GM18868 (cell line): ENCODE data around the gene LIPI.
"Not testable (repeated sequence)": the region's sequence is repeated elsewhere in the genome, so short reads cannot be mapped to it uniquely, and the experiment has no call there.

ENCODE experiments used
- ATAC-seq: cut with Tn5 transposase; IDR thresholded peaks from one replicate; pipeline ENCODE4 v1.9.1; 2021; ENCODE audit warnings: mild to moderate bottlenecking, moderate library complexity; ENCODE audit not compliant: unreplicated experiment

LIPI gene

DNA sequence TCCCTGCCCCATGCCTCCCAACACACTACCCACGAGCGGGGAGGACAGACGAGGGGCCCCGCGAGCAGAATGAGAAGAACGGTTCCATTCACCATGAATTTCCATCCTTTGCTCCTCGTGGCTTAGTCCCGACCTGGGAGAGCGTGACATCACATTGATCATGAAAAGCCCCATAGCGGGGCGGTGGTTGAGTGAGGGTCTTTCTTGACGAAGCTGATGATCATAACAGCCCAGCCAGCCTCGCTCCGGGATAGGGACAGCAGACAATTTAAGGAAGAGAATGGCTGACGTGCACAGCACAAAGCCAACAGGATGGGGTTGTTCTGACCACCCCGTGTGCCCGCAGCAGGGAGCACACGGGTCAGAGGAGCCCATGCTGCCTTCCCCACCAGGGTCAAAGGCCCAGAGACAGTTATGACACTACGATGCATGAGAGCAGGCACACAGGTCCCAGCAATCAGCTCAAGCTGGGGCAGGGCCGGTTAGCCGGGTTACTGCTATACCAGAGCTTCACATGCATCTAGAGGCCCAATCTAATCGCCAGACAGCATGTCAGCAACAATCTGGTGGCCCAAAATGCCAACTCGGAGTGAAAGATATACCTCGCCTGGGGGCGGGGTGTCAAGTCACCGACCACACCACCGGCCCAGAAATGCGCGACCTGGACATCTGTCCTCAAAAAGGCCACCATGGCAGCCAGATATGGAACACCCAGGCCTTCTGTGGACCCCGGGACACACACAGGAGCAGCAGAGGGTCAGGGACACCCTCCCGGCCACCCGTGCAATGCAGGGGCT lies 135.2 kb downstream of the LIPI start:
- ATAC-seq = no peak

DNA sequence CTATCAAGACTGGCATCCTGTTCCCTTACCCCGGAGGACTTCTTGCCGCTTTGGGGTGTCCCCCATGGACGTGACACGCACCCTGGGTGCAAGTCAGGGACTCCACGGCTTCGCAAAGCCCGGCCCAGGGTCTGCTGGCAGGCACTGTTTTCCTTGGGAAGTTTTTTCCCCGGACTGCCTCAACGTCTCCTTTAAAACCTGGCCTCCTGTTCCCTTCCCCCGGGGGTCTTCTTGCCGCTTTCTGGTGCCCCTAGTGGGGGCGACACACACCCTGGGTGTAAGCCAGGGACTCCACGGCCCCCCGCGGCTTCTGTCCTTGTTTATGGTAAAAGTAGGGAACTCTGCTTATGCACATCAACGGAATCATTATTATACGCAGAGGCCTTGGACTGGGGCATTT lies 136.6 kb downstream of the LIPI start:
- no peak for ATAC-seq

DNA sequence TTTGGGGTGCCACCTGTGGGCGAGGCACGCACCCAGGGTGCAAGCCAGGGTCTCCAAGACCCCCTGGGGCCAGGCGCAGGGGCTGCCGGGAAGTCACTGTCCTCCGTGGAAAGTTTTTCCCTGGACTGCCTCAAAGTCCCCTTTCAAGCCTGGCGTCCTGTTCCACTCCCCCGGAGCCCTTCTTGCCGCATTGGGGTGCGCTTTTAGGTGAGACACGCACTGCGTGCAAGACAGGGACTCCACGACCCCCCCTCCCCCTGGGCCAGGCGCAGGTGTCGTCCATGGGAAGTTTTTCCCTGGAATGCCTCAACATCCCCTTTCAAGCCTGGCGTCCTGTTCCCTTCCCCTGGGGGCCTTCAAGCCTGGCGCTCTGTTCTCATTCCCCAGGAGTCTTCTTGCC lies 137.1 kb downstream of the LIPI start:
- no peak for ATAC-seq

DNA sequence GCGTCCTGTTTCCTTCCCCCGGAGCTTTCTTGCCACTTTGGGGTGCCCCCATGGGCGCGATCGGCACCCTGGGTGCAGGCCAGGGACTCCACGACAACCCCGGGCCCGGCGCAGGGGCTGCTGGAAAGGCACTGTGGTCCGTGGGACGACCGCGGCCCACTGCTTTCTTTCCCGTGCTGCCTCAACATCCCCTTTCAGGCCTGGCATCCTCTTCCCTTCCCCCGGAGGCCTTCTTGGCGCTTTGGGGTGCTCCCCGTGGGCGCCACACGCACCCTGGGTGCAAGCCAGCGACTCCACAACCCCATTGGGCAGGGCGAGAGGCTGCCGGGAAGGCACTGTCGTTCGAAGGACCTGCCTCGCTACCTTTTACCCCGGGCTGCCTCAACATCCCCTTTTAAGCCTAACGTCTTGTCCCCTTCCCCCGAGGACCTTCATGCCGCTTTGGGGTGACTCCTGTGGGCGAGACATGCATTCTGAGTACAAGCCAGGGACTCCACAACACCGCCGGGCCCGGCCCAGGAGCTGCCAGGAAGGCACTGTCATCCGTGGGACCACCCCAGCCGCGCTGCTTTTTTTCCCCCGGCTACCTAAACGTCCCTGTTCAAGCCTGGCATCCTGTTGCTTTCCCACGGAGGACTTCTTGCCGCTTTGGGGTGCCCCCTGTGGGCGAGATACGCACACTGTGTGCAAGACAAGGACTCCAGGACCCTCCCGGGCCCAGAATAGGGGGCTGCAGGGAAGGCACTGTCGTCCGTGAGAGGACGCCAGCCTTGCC lies 137.8 kb downstream of the LIPI start:
- ATAC-seq = no peak

DNA sequence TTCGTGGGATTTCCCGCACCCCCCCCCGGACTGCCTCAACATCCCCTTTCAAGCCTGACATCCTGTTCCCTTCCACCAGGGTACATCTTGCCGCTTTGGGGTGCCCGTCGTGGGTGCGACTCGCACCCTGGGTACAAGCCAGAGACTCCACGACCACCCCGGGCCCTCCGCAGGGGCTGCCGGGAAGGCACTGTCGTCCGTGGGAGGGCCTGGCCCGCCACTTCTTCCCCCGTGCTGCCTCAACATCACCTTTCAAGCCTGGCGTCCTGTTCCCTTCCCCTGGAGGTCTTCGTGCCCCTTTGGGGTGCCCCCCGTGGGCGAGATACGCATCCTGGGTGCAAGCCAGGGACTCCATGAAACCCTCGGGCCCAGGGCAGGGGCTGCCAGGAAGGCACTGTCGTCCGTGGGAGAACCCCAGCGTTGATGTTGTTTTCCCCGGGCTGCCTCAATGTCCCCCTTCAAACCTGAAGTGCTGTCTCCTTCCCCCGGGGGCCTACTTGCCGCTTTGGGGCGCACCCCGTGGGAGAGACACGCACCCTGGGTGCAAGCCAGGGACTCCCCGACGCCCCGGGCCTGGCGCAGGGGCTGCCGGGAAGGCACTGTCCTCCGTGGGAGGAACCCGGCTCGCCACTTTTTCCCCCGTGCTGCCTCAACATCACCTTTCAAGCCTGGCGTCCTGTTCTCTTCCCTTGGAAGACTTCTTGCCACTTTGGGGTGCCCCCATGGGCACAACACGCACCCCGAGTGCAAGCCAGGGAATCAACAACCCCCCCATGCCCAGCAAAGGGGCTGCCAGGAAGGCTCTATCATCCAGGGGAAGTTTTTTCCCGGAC lies 138.6 kb downstream of the LIPI start:
- no peak for ATAC-seq

DNA sequence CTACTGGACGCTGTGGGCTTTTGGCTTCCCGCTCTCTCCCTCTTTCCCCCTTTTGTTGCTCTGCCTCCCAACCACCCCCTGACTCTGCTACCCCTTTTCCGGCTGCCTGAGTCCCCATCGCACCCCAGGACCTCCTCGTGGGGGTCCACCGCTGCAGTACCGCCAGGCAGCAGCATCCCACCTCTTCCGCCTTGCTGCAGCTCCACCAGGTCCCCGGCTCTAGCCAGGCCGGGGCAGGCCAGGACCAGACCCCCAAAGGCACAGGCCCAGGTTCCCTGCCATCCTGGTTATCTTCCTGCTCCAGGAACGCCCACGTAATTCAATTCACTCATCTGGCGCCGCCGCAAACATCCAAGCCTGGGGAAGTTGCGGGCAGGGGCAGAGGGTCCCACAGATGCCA lies 139.8 kb downstream of the LIPI start:
- ATAC-seq = no peak

DNA sequence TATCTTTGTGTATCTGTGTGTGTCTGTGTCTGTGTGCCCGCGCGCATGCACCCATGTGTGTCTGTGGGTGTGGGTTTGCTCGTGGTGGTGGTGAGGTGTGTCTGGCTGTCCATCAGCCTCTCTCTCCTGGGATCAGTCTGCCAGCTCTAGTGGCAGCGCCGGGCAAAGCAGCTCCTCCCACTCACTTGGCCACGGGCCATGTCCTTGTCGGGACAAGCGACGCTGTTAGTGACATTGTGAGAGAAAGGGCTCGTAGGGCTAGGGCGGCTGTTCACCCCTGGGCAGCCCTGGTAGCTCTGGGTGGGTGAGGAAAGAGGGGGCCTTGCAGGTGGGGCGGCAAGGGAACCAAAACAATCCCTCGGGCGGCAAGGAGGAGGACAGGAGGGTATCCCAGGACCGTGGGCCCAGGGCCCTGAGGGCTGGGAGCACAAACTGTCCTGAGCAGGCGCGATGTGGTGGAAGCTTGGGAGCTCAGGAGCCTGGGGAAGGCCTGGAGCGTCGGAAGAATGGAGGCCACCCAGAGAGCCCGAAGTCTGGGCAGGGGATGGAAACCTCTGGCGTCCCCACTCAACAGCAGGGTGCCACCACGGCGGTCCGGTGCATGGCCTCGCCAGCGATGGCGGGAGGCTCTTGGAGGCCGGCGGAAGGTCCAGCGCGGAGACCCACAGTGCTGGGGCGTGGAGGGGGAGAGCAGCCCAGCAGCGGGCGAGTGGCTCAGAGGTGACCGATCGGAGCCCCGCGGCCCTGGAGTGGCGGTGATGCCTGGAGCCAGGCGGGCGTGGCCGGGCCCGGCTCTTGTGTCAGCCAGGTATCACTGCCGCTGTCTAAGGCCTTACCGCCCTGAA lies 140.5 kb downstream of the LIPI start:
- ATAC-seq = no peak

DNA sequence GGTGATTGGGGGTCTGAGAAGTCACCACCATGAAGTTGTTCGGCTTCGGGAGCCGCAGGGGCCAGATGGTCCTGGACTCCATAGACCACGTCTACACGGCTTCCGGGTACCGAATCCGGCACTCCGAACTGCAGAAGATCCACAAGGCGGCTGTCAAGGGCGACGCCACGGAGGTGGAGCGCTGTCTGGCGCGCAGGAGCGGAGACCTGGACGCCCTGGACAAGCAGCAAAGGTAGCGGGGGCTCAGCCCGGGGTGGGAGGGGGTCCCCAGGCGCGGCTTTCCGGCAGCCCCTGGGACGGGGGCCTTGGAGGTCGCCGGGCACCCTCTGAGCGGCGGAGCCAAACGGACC lies 146.5 kb downstream of the LIPI start:
- ATAC-seq = no peak

DNA sequence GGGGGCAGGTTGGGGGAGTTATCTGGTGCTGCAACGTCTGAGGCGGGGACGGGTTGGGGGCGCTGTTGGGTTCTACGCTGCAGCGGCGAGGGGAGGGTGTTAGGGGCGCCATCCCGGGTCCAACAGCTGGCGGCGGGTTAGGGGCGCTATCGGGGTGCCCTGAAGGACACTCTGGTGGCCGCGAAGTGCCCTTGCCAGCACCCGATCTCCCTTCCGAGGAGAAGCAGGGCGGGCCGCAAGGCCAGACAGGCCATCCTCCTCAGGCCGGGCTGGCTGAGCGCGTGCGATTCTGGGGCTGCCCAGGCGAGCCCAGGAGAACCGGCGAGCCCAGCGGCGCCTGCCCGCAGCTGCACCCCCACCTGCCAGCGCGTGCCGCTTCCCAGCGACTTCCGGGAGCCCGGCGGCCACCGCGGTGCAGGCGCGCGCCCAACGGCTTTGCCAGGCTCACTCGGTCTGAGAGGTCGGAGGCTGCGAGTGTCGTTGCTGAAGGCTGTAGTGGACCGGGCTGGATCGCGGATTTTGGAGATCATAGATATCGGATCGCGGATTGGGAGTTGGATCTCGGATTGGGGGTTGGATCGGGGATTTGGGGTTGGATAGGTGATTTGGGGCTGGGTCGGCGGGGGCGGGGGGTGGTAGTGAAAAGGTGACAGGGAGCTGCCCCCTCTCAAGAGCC lies 147.0 kb downstream of the LIPI start:
- ATAC-seq = not testable (repeated sequence)

DNA sequence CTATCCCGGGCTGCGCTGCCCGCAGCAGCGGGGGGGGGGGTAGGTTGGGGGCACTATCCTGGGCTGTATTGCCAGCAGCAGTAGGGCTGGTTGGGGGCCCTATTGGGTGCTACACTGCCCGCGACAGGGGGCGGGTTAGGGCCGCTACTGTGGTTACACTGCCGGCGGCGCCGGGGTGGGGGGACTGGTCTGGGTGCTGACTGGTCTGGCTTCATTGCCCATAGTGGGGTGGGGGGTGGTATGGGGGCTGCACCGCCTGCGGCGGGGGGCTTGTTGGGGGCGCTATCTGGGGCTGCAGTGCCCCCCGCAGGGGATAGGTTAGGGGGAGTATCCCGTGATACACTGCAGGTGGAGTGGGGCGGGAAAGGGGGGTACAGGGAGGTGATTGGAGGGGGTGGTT lies 148.1 kb downstream of the LIPI start:
- ATAC-seq = not testable (repeated sequence)

DNA sequence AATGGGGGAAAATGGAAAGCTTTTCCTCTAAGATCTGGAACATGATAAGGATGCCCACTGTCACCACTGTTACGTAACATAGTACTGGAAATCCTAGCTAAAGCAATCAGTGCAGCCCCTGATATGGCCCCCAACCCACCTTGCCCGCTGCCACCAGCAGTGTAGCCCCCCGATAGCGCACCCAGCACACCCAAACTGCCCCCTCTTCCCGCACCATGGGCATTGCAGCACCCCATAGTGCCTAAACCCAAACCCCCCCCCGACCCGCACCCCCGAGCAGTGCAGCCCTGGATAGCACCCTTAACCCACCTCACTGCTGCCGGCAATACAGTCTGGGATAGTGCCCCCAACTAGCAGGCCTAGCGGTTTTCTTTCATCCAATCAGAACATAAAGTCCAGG lies 148.9 kb downstream of the LIPI start:
- ATAC-seq = not testable (repeated sequence)

DNA sequence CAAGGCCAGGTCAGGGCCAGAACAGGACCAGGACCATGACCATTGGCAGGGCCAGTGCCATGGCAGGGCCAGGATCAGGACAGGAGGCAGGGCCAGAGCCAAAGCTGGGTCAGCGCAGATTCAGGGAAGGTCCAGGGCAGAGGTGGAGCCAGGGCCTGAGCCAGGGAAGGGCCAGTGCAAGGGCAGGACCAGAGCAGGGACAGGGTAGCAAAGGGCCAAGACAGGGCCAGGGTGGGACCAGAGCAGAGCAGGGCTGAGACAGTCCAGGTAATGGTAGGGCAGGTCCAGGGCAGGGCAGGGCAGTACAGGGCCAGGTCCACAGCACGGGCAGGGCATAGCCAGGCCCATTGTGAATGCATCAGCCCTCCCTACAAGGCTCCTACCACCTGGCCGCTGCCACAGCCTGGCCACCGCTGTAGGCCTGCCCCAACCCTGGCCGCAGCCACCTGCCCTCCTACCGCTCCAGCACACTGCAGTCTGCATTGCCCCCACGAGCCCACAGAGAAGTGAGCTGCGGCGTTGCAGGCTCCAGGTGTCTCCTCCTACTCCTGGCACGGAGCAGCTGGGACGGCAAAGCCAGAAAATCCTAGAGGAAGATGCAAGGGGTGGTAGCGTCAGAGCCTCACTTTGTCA lies 151.6 kb downstream of the LIPI start:
- ATAC-seq = not testable (repeated sequence)
